Stomach (tissue), 4 donors: ENCODE measurements around the gene NPTX2.

Source experiments
- CTCF ChIP-seq, 7 experiments: fragments of 450-650 bp in 4 of 7; fragments of 200-600 bp in 3 of 7; sonication (generic) in 3 of 7; IDR thresholded peaks; one replicate each; pipeline ENCODE4 v1.5.1; 2016 to 2019; ENCODE audit warnings: antibody characterized with exemption in 7 of 7, control low read depth in 2 of 7, mild to moderate bottlenecking in 1 of 7
- POLR2A ChIP-seq, 4 donors: fragments of 450-650 bp; IDR thresholded peaks; one replicate each; pipeline ENCODE4 v1.6.1; 2016; ENCODE audit warnings: antibody characterized with exemption in 4 of 4, control low read depth in 2 of 4, mild to moderate bottlenecking in 1 of 4, moderate library complexity in 1 of 4
- POLR2AphosphoS5 ChIP-seq, 3 donors: sonication (generic); formaldehyde crosslinking; IDR thresholded peaks; one replicate each; pipeline ENCODE4 v1.6.1; 2016; ENCODE audit warnings: antibody characterized with exemption in 3 of 3

GRCh38 chr7:98619450-98620321 lies 2.6 kb downstream of the NPTX2 start:
- no peak for TF ChIP-seq POLR2AphosphoS5 (IDR thresholded peaks at IDR 0.05)
- no peak for TF ChIP-seq CTCF (IDR thresholded peaks at IDR 0.05)
- no peak for TF ChIP-seq POLR2A (IDR thresholded peaks at IDR 0.05)
